NCI-H2081 (cell line): Measurements from ENCODE around the gene MTCL3.

Experiments
- DNase-seq, 2 experiments: peaks; one replicate each; lab custom pipeline; 2025; lab: John Stamatoyannopoulos, UW

Gene MTCL3

DNA sequence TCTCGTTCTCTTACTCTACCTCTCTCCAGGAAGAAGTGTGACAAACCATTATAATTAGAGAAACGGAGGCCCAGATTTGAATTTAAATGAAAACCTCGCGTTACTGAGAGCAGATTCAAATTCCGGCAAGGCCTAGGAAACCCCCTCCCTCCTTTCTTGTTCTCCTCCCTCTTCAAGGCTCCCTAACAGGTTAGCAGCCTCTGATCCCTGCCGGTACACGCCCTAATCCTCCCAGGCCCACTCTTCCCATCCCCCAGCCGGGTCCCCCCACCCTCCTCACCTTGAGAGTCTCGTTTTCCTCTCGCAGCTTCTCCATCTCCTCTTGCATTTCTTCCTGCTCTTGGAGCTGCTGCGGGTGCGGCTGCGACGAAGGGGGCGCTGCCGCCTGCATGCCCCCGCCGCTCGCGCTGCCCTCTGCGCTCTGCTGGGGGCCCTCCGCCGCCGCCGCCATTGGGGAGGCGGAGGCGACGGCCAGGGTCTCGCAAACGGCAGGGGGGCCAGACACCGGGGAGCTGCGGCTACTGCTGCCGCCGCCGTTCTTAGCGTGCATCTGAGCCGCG is 3.8 kb downstream of the MTCL3 start:
- DNase-seq, result peak; percentile 25

DNA sequence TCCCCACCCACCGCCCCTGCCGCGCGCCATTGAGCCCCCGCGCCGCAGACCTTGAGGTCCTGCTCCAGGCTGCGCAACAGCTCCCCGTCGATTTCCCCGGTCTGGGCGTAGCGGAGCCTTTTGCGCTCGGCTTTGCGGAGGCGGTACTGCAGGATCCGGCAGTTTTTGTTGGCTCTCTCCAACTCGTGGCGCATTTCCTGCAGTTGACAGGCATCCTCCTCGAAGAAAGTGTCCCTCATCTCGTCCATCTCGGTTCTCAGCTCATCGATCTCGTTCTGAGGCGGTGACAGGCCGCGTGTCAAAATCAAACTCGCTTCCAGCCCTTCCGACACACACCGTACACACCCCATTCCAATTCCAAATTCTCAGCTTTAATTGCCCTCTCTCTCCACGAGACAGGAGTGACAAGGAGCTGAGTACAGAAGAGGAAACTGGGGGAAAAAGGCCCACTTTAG is 4.3 kb downstream of the MTCL3 start:
- no peak for DNase-seq

DNA sequence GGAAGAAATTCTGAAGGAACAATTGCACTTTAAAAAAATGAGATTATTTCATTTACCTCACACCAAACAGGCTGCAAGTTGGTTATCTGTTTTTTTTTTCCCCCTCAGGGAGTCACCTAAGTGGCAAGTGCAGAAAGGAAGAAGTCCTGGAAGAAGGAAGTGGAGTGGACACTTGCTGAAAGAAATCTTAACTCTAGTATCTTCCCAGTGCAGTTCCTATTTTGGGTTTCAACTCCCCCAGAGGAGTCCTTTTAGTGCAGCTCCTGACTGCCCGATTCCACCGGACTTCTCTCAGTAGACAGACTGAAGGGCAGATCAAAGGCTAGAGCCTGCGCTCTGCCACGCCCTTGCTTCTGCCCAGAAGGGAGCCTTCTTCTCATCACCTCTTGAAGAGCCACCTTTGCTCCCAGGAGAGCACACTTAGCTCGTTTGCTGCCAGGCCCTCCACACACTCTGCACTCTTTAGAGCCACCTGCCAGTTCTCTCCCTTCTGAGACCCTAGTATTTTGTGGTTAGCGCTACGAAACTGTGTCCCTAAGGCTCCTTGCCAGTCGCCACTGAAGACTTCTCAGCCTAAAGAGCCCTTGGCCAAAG is 4.9 kb downstream of the MTCL3 start:
- no peak for DNase-seq

DNA sequence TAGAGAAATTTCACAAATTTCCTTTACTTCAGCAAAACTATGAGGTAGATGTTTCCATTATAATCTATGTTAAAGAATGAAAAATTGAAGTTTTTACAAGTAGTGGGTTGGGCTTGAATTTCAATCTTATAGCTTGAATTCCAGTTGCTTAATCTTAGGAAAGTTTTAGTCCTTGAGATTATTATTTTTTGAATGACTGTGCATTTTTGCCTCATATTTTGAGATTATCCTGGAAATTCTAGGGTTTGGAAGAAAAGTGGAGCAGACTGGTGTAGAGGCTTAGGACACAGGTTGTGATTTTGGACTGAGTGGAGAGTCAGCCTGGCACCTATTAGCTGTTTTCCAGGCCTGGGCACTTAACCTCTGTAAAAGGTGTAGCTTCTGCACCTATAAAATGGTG is 5.7 kb downstream of the MTCL3 start:
- DNase-seq, result no peak

DNA sequence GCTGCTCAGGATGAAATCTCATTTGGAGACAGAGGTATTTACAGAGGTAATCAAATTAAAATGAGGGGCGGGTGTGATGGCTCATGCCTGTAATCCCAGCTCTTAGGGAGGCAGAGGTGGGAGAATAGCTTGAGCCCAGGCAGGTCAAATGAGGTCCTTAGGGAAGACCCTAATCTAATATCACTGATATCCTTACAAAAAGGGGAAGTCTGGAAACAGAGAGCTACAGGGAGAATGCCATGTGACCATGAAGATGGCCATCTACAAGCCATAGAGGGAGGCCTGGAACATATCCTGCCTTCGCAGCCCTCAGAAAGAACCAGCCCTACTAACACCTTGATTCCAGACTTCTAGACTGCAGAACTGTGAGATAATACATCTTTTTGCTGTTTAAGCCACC is 8.3 kb downstream of the MTCL3 start:
- DNase-seq, result no peak

DNA sequence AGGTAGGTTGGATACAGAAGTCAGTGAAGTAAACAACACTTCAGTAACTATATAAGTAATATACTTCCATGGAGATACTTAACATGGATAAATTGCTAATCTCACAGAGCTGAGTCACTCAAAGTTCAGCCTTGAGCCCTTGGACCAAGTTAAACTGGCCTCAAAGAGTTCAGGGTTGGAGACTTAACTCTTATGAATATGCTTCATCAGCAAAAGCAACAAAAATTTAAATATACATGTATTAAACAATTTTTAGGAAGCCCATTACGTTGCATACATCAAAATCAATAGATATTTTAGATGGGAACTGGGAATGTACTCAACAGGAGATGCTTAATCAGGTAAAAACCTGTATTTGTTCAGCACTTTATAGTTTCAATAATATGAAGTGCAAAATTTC is 12.2 kb downstream of the MTCL3 start:
- DNase-seq, result no peak

DNA sequence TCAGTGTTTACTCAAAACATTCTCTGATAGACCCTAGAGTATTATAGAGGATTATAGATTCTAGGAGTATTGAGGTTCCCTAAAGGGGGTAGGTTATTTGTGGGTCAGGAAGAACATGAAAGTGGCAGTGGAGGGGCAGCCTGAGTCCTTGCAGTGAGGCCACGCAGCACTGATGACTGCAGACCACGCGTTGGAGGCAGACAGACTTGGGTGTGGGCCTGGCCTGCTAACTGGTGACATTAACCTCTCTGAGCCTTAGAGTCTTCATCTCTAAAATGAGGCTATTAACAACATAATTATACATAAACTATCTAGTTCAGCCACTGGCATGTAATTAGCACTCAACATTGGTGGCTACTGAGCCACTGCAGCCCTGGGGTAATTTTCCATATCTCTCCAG is 16.1 kb downstream of the MTCL3 start:
- no peak for DNase-seq

DNA sequence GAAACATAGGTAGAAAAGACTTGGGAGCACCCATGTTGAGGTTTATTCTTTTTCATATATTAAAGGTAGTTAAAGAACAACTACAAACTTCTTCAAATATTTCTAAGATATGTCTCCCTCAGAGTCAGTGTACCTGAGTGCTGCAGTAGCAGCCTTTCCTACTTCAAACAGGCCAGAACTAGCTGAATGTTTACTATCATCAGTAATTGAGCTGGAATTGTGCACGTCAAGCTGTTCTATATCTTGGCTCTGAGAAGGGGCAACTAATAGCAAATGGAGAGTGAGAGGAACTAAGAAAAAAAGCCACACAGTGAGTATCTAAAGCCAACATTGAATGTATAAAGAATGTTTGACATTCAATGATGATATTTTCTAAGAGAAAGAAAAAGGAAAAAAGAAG is 21.7 kb downstream of the MTCL3 start:
- DNase-seq, result peak in 1 of 2 experiments; percentile 3

DNA sequence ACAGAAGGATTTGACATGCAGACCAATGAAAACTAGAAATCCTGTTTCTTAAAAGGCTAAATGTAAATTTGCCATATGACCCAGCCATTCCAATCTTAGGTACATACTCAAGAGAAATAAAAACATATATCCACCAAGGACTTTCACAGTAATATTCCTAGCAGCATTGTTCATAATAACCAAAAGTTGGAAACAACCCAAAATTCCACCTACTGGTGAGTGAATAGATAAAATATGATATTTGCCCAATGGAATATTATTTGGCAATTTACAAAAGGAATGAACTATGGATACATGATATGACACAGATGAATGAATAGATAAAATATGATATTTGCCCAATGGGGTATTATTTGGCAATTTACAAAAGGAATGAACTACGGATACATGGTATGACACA is 22.7 kb downstream of the MTCL3 start:
- DNase-seq, result no peak

DNA sequence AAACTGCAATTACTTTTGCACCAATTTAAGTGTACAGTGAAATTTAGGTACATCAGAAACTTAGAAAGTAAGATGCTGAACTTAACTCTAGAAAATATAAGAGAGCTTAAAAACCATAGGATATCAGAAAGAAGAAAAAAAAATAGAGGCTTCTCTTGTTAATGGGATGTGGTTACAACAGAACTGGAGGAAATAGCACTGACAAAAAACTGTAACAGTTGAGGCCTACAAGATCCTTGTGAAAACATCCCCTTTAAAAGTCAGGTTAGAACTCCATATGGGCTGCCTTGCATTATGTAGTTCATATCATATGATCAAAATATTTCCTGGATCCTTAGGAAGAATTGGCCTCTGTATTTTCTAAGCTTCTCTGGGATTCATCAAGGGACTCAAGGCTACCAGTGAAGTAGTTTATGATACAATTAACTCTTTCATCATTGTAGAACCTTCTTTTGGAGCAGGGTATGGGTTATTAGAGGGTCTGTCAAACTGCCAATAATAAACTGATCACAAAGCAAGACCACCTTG is 24.8 kb downstream of the MTCL3 start:
- no peak for DNase-seq

DNA sequence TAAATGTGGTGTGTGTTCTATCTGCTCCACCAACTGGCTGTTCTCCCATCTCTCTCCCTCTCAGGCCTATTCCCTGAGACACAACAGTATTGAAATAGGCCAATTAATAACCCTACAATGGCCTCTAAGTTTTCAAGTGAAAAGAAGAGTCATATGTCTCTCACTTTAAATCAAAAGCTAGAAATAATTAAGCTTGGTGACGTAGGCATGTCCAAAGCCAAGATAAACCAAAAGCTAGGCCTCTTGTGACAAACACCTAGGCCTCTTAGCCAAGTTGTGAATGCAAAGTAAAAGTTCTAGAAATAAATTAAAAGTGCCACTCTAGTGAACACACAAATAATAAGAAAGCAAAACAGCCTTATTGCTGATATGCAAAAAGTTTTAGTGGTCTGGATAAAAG is 29.9 kb downstream of the MTCL3 start:
- no peak for DNase-seq

DNA sequence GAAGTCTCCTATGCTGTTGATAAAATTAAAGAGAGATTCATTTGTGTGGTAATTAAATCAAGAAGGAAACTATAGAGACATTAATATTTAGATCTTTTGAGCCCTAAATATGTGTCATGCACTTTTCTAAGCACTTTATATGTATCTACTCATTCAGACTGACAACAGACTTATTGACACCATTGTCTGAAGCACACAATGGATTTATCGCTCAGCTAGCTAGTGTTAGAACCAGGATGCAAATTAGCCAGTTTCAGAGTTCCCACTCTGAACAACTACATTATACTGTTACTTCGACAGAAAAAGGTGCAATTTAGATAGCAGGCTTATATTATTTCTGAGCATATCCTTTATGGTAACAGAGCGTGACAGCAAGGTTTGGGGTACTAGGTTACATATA is 32.2 kb downstream of the MTCL3 start:
- no peak for DNase-seq

DNA sequence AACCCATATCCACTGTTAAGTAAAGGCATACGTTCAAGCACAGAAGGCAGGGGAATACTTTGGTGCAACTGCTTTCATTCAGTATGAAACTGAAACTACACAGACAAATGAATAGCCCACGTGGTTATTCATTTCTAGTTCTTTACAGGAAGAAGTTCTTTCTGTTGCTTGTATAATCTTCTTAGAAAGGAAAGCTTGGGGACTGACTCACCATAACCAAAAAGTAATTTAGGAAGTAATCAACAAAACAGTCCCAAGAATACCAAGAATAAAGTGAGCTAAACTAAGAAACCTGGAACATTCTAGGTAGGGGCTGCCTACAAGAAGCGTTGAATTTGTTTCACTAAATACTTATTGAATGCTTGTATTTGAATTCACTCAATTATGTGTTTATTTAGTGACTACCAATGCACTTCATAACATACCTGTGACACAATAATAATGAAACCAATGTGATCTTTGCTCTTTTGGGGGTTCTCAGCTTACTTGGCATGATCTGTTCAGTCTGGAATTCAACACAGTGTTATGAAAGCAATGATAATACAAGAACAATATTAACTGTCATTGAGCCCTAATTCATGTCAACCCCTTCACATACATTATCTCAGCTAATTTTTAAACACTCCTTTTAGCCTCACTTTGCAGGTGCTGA is 34.8 kb downstream of the MTCL3 start:
- no peak for DNase-seq

DNA sequence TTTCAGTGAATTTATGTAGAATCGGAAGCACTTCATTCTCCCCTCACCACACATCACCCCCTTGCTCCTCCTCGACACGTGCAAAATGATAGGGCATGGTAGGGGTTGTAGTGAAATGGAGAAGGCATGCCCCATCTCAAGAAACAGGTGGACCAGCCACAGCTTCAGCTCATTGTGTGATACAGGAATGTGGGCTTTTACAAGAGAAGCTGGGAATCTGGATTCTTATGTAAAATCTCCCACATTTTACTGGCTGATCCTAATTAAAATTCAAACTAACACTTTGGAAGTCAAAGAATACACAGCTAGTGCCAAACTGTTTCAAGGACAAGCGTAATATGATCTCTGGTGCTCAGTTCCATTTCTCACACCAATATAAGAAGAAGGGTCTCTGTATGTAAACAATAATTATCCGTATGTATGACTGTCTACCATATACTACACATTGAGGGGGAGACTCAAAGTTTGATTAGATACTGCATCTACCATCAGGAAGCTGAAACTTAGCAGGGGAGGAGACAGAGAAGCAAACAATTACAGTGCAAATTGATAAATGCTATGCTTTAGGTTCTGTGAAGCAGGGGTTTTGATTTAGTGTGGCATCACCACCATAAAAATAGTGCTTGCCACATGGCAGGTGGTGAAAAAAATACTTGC is 35.6 kb downstream of the MTCL3 start:
- DNase-seq, result no peak

DNA sequence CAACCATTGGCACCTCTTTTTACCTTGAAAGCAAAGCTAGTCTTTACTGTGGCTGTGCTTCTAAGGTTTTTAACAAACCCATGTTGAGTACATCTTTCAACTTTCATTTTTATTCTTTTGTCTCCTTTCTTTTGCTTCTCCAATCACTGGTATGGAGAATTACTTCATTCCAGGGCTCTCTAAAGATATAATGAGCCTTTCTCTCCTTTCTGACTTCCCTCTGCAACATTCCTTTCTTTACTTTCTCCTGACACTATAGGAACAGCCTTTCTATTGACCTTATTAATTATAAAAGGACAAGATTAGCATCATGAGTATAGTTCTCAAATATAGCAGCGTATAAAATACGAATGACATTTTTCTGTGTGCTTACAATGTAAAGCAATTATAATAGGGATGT is 36.8 kb downstream of the MTCL3 start:
- no peak for DNase-seq

DNA sequence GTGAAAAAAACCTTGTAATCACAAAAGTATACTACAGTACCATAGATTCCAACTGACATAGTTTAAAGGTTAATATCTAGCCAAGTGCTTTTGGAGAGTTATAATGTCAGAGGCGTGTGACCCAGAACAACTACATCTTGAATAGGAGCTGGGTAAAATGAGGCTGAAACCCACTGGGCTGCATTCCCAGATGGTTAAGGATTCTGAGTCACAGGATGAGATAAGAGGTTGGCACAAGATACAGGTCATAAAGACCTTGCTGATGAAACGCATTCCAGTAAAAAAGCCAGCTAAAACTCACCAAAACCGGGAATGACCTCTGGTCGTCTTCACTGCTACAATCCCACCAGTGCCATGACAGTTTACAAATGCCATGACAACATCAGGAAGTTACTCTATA is 37.5 kb downstream of the MTCL3 start:
- DNase-seq, result no peak

DNA sequence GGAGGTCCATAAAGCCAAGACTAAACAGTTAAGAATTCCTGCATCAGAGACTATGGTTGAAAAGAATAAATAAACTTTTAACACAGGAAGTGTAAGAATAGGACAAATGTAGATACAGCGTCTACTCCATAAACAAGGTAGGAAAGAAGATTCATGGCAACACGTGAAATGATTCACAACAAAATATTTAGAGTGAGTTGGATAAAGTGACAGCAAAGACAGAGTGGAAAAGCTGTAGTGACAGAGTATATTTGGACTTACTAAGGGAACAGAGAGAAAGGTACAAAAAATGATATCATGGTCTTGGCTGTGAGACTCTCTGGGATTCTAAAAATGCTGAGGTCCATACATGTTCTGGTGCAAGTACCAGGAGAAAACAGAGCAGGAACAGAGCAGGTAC is 38.0 kb downstream of the MTCL3 start:
- no peak for DNase-seq

DNA sequence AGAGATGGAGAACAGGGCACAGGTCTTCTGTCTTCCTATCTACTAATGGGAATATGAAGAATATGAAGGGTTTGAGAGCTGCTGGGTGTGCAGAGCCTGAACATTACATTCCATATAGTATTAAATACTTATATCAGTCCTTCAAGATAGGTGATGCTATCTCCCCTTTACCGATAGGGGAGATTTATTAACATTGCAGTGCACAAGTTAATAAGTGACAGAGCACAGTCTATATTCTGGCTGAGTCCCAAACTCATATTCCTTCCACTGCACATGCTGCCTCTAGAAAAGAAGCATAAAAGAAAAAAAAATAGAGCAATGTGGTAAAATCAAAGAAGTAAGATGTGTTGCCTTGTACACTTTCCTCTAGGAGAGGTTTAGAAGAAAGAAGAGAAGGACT is 41.5 kb downstream of the MTCL3 start:
- DNase-seq, result no peak

DNA sequence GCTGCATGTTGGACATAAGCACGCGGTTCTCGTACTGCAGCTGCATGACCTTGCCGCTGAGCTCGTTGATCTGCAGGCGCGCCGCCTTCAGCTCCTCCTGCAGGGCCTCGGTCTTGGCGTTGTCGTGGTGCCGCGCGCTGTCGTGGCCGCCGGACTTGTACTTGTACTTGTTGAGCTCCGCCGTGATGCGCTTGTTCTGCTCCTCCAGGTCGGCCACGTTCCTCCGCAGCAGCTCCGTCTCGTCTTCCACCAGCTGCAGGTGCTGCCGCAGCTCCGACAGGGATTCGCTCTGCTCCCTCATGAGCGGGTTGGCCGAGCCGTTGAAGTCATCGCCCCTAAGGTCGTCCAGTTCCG is 43.3 kb downstream of the MTCL3 start:
- no peak for DNase-seq

DNA sequence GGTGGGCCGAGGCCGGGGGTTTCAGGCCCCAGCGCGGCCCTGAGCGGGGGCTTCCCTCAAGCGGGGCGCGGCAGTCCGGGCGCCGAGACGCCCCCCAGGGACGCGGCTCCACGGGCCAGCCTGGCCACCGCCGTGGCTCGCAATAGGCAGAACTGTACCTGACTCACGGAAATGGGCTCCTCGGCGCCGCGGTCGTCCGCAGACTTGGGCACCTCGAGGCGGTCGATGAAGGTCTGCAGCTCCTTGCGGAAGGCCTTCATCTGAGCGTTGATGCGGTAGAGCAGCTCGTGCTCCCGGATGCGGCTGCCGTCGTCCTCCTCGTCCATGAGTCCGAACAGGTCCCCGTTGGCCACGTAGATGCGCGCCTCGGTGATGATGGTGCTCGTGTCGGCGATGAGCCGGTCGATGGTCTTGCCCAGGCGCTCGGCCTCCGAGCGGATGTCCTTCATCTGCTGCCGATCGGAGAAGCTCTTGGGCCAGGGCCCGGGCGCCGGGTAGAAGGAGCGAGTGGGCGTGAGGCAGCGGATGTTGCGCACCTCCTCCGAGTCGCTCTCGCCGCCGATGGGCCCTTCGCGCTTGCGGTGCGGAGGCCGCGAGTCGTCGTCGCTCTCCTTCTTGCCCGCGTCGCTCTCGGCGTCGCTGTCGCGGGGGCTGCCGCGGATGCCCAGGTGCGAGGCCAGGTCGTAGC is 43.9 kb downstream of the MTCL3 start:
- no peak for DNase-seq

DNA sequence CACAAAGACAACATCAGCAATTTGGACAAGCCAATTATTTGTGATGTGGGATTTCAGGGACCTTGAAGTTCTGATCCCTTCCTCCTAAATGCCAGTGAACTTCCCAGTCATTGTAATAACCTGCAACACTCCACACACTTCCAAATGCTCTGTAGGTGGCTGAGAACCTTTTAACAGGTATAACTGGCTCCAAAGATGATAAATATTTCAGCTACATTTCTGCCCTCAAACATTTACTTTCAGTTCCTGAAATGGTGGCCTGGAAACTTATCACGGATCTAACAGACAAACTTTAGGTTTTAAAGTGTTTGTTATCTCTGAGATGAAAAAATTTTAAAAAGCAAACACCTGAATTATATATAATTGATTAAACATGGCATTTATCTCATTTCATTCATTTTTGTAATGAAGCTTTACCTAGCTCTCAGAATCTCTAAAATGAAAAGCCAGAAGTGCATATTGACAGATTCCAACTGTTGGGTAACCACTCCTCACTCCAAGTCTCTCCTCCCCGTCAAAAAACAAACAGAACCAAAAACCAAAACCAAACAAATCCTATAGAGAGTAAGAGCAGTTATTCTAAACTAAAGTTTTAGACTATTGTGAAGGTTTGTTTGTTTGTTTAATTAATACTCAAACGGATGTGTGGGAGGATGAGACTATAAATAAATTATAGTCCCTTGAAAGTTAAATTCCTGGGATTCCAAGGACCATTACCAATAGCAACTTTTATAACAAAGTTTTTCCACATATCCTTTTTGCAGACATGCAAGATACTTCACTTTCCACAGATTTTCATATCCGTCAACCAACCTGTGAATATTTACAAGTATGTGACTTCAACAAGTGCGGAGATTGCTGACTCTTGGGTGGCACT is 47.5 kb downstream of the MTCL3 start:
- no peak for DNase-seq

DNA sequence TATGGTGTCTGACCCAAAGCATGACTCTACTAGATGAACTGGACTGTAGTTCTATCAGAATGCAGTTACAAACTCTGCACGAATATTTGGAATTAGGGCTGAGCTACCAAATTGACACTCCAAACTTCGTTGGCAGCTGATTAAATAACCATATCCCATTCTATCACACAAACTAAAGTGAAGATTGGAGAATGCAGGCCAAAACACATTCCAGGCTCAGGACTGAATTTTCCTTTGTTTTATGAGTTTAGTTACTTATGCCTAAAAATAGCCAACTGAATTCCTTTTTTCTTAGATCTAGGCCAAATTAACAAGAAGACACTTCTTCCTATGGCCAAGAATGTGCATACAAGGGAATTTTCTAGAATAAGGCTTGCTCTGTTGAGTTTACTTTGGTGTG is 50.2 kb downstream of the MTCL3 start:
- DNase-seq, result no peak
